SK-N-MC (cell line): ENCODE results near the gene MID1.

Source experiments
- EZH2 ChIP-seq: fragments of 200-600 bp; sonication (generic); IDR thresholded peaks from one replicate; pipeline ENCODE4 v1.6.1; 2017; ENCODE audit warnings: antibody characterized with exemption
- FOXP2 ChIP-seq: optimal IDR thresholded peaks from 2 replicates; pipeline ENCODE3; 2011; ENCODE audit warnings: mild to moderate bottlenecking, moderate library complexity; ENCODE audit not compliant: insufficient read depth; ENCODE audit errors: extremely low read length, control extremely low read depth
- POLR2AphosphoS5 ChIP-seq: IDR thresholded peaks from 2 replicates; pipeline ENCODE4 v1.6.1; 2012; ENCODE audit warnings: mild to moderate bottlenecking, low read depth, low read length, borderline replicate concordance

DNA sequence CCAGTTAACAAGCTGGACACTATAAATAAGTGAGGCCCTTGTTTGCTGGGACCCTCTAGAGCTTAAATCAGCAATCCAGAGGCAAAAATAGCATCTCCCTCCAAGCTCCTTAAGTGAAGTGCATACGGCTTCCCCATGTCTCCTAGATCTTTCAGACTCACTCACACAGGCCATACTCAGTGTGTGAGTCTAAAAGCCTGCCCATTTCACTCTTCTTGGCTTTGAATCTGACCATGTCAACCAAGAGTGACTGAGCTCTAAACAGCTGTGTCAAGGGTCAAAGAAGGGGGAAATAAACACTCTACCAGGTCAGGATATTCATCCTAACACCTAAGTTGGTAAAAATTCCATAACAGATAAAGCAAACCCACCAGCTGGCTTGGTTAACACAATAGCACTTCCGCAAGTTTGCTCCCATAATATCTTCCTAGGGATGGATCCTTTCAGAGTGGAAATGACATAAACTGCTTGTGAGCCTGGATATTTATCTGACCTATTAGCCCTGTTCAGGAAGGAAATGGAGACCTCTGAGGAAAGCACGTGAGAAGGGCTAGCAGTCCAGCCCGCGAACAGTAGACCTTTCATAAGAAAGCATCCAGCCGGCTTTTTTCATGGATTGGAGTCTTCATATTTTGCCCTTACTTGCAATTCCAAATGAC is 65.6 kb downstream of the MID1 start:
- TF ChIP-seq EZH2: no peak
- no peak for TF ChIP-seq POLR2AphosphoS5
- TF ChIP-seq FOXP2: no peak
